Measurements from ENCODE around the gene CCL1.

Gene CCL1

DNA sequence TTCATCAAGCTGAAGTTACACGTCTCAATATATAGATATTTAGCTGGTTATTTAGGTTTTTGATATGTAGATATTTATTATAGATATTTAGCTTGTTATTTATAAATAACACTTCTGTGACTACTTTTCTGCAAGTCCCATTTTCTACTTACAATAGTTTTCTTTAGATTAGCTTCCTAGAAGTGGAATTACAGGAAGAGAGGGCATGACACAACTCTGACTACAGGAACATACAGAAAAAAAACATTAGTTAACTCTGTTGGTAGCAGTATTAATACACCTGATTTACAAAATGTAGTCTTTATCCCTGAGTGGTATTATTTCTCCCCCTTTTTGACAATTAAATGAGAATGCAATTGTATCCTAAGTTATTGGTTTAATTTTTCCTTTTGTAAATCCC, 21.2 kb upstream of the CCL1 start:
- H3K4me3 ChIP-seq (ENCODE audit: low read depth, low read length) = no peak overlapping the region

GRCh38 chr17:34383216-34383615, 20.2 kb upstream of the CCL1 start:
- no peak overlapping the region for H3K4me3 ChIP-seq (ENCODE audit: low read depth, low read length)

DNA sequence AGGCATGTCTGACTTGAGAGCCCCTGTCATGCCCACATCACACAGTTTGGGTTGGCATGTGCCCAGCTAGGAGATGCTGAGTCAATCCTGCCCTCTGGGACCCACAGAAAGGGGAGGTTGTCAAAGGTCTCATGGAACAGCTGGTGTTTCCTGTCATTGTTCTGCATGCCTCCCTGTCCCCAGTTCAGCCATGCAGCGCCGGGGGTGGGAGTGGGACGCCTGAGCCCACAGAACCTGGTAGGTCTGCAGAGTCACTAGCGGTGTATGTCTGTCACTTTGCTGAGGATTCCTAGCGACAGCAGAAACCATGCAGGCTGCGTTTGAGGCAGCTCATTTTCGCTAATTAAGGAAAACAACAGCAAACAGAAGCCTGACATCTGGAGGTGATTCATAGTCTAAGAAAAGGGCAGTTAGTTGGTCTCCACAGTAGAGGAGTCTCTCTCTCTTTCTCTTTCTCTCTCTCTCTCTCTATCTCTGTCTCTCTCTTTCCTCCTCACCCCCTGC, 19.6 kb upstream of the CCL1 start:
- no peak overlapping the region for H3K4me3 ChIP-seq (ENCODE audit: low read depth, low read length)

- H3K4me3 ChIP-seq (ENCODE audit: low read depth, low read length) = no peak overlapping the region
Measured at GRCh38 chr17:34379868-34380267, 16.8 kb upstream of the CCL1 start.

- no peak overlapping the region for H3K4me3 ChIP-seq (ENCODE audit: low read depth, low read length)
Measured at GRCh38 chr17:34378664-34379101, 15.7 kb upstream of the CCL1 start.

DNA sequence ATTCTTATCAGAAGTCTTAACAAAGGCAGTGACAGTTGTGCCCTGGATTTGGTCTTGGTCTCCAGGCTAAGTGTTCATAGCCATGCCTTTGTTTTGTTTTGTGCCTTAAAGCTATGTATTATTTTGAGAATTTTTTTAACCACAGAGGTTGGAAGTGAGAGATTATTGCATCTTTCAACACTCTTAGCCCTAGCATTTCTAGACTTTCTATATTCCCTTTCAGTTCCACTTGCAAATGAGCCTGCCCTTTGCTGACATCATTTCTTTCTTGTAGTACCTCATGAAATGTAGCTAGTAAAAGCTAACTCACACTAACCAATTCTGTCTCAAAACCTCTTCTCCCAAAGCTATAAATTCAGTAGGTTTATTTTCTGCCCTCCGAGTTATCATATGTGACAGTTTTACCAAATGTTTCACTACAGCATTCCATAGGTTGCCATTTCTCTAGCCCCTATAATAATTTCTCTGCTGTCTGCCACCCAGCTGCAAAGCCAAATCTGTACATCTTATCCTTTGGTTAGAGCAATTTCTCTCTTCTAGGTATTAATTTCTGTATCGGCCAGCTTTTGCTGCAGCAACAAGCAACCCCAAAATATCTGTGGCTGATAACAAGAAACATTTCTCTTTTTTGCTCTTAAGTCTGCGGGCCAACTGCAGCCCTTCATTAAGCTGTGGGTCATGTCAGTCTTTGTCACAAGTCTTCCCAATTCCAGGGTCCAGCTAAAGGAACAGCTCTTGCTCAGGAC, 14.2 kb upstream of the CCL1 start:
- no peak overlapping the region for H3K4me3 ChIP-seq (ENCODE audit: low read depth, low read length)

DNA sequence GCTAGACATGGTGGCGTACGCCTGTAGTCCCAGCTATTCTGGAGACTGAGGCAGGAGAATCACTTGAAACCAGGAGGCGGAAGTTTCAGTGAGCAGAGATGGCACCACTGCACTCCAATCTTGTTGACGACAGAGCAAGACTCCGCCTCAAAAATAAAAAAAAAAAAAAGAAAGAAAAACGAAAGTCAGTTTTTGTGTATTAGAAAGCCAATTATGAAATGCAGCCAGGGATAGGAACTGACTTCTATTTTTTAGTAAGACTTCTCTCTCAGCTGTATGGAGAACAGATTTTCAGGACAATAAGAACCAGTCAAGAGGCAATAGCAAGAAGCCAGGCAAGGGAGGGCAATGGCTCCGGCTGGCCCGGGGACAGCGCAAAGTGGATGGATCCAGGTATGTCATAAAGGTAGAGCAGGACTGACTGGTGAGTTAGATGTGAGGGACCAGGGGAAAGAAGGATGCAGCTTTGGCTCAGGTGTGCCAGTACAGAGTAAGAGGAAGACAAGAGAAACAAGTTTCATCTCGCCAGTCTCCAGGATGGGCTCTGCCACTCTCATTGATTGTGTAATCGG, 12.5 kb upstream of the CCL1 start:
- no peak overlapping the region for H3K4me3 ChIP-seq (ENCODE audit: low read depth, low read length)

- H3K4me3 ChIP-seq (ENCODE audit: low read depth, low read length) = no peak overlapping the region
Measured at GRCh38 chr17:34374457-34374856, 11.4 kb upstream of the CCL1 start.

GRCh38 chr17:34371405-34372100, 8.5 kb upstream of the CCL1 start:
- no peak overlapping the region for H3K4me3 ChIP-seq (ENCODE audit: low read depth, low read length)

DNA sequence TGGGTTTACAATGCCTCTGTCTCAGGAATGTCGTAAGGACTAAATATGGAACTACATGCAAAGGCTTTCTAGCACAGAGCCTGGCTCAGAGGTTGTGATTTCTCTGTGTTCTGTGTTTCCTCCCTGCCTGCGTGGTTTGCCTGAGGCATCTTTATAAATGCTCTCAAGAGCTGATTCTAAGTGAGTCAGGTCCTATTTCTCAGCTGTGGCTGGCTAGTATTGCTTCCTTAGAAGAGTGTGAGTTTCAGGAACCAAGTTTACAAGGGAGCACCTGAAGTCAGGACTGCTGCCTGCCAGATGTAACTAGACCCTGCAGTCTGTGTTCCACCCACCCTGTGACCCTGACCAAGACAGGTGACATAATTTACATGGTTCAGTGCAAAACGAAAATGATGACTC, 8.0 kb upstream of the CCL1 start:
- H3K4me3 ChIP-seq (ENCODE audit: low read depth, low read length) = no peak overlapping the region

GRCh38 chr17:34370376-34370996, 7.5 kb upstream of the CCL1 start:
- no peak overlapping the region for H3K4me3 ChIP-seq (ENCODE audit: low read depth, low read length)

GRCh38 chr17:34369571-34369970, 6.5 kb upstream of the CCL1 start:
- no peak overlapping the region for H3K4me3 ChIP-seq (ENCODE audit: low read depth, low read length)

DNA sequence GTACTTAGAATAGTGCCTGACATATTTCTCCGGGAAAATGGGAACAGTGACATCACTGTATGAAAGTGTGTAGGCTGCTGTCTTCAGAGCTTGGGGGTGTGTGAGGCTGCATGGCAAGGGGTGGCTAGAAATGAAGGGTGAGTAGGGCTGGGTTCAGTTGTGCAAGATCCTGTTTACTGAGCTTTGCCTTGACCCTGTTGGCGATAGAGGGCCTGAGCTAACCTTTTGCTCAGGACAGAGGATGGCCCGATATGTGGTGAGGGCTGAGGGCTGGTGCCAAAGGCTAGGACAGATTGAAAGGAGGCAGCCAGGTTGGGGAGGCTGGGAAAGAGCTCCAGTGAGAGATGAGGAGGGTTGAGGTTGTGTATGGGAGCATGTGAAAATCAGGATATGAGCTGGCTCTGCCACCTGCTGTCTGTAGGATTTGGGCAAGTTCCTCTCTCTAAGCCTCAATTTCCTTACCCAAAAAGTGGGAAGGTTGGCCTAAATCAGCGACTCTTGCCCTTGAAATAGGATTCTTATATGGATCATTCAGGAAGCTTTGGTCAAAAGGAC, 6.0 kb upstream of the CCL1 start:
- H3K4me3 ChIP-seq (ENCODE audit: low read depth, low read length) = no peak overlapping the region

DNA sequence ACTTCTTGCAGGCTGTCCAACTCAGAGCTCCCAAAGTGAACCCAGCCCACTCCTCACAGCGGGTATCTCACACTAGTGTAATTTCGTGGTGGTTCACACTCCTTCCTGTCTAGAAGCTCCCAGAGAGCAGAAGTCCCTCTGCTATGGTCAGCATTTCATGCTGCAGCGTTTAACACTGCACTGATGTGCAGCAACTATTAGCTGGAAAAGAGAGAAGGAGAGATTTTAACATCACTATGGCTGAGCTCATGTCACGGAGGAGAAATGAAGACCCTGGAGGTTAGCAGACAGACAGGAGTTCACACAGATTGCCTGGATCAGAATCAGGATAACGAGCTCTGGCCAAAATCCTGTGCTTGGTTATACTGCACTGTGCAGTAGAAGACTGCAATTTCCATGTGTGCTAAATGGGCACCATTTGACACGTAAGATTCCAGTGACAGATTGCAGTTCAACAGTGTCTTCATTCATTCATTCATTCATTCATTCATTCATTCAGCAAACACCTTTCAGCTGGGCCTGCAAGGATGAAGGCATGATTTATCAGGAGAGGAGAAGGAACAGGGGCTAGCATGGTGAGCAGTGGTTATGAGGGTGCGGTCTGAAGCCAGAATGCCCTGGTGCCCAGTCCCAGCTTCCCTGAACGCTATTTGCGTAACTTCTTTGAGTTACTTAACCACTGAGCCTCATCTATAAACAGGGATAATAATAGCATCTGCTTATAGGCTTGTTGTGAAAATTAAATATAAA, 5.3 kb upstream of the CCL1 start:
- H3K4me3 ChIP-seq (ENCODE audit: low read depth, low read length) = no peak overlapping the region

- no peak overlapping the region for H3K4me3 ChIP-seq (ENCODE audit: low read depth, low read length)
Measured at GRCh38 chr17:34367486-34368195, 4.6 kb upstream of the CCL1 start.

DNA sequence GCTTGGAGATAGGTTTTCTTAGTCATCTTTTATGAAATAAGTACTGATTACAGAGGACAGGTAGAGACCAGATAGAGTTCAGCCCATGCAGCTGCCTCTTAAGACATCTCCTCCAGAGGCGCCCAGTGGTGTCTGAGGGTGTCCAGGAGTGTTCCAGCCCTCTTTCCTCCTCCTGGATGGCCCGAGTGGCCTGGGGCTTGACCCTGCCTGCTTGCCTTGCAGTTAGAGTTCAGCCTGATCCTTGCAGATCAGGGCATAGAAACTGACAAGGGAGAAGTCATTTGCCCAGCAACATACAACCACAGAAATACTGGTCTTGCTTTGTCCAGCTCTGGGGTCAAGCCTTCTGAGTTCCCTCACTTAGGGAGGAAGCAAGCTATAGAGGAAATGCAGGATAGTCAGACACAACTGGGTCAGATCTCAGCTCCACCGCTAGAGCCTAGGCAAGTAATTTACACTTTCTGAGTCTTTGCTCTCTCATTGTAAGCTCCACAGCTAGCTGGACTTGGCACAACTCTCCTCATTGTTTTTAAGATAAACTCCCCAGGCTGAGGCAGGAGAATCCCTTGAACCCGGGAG, 3.6 kb upstream of the CCL1 start:
- H3K4me3 ChIP-seq (ENCODE audit: low read depth, low read length) = no peak overlapping the region

DNA sequence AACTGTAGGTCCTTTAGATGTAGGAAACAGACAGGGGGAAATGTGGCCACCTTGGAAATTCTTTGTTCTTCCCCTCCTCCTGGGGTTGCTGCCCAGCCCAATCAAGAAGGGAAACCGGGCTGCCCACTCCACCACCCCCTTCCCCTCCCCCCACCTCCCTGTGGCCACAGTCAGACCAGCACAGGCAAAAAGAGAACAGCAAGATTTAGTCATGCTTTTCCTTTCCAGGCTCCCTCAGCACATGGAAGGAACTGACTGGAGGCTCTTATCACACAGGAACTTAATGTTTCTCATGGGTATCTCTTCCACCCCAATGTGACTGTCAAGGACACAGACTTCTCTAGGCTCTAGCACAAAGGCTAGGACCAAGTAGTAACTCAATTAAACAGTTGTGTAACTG, 3.0 kb upstream of the CCL1 start:
- no peak overlapping the region for H3K4me3 ChIP-seq (ENCODE audit: low read depth, low read length)

DNA sequence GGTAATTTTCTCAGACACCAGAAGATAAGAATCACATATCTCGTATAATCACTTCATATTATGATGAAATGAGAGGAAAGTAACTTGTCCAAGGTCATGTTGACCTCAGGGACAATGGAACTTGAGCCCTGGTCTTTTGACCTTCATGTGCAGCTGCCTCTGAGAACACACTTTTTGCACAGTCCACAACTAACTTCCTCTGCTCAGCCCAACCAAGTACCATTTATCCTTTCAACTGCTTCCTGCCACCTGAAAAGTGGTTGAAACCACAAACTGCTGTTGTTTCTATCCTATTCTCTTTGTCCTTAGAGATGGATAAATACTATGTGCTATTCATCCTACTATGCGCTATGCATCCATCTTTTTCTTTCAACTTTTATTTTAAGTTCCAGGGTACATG, 2.3 kb upstream of the CCL1 start:
- no peak overlapping the region for H3K4me3 ChIP-seq (ENCODE audit: low read depth, low read length)

DNA sequence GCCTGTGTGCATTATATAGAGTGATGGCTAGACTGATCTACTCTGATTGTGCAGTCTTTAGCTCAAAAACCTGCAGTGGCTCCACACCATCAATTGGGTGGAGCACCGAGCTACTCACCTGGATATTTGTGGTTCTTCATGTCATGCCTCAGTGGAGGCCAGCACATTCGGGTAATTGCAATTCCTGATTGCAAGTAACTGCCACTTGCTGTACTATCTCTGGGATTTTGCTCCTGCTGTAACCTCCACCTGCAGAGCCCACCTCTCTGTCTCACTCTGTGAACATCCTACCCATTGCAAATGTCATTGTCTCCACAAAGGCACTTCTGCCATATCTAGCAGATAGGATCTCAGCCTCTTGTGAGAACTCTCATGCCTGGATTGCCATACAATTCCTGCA, 1.7 kb upstream of the CCL1 start:
- H3K4me3 ChIP-seq (ENCODE audit: low read depth, low read length) = no peak overlapping the region
